Lung (tissue), 12 donors: ENCODE measurements around the gene INPP4A. TPM values are rescaled to one million over a fixed set of nuclear protein-coding genes. Genes with fewer than 3 reads are reported as not detected.

Experiments used
- ATAC-seq: fragments of 200-7000 bp; cut with Tn5 transposase; one replicate; pipeline ENCODE4 v1.9.1; 2020; ENCODE audit warnings: moderate number of reproducible peaks; ENCODE audit not compliant: insufficient read depth, low FRiP score
- DNase-seq, 3 donors: peaks; one replicate each; pipeline ENCODE4 v3.0.0-alpha.2; 2013 to 2017
- H3K27ac ChIP-seq, 2 donors: one replicate each; pipeline ENCODE4 v1.5.1; 2013; ENCODE audit warnings: mild to moderate bottlenecking in 2 of 2, moderate library complexity in 2 of 2, control low read depth in 1 of 2, inconsistent platforms in 1 of 2, low read depth in 1 of 2, low read length in 1 of 2
- H3K27me3 ChIP-seq, 3 donors: one replicate each; pipeline ENCODE4 v1.5.1; 2013; ENCODE audit warnings: low read length in 2 of 3; ENCODE audit not compliant: control insufficient read depth in 3 of 3, insufficient read depth in 3 of 3
- H3K36me3 ChIP-seq, 4 donors: one replicate each; pipeline ENCODE4 v1.5.1; 2013; ENCODE audit warnings: low read length in 4 of 4, mild to moderate bottlenecking in 1 of 4, moderate library complexity in 1 of 4; ENCODE audit not compliant: control insufficient read depth in 4 of 4, insufficient read depth in 4 of 4
- H3K4me1 ChIP-seq, 5 donors: one replicate each; pipeline ENCODE4 v1.5.1; 2013; ENCODE audit warnings: low read length in 5 of 5, mild to moderate bottlenecking in 2 of 5, moderate library complexity in 1 of 5; ENCODE audit not compliant: control insufficient read depth in 5 of 5, insufficient read depth in 5 of 5
- H3K4me3 ChIP-seq: one replicate; pipeline ENCODE4 v1.5.1; 2013; ENCODE audit warnings: mild to moderate bottlenecking, control low read depth, moderate library complexity
- H3K9ac ChIP-seq, 2 donors: one replicate each; pipeline ENCODE4 v1.5.1; 2013; ENCODE audit warnings: low read length in 2 of 2, control low read depth in 1 of 2; ENCODE audit not compliant: insufficient read depth in 1 of 2
- H3K9me3 ChIP-seq, 4 donors: one replicate each; pipeline ENCODE4 v1.5.1; 2013; ENCODE audit warnings: low read length in 3 of 4, mild to moderate bottlenecking in 1 of 4, moderate library complexity in 1 of 4; ENCODE audit not compliant: control insufficient read depth in 4 of 4, insufficient read depth in 3 of 4
- WGBS, 2 donors: extraction: QIAGEN DNeasy Blood & Tissue Kit; methylation state at CpG; one replicate each; pipeline ENCODE4 v1.1.7; 2013; 5-methylcytosine and 5-hydroxymethylcytosine counted together
- polyA plus RNA-seq, 2 donors: library from polyadenylated mRNA; stranded (reverse); fragments of 200-250 nt; gene quantifications; one replicate each; pipeline ENCODE4 v1.2.1, GENCODE V29; 2013
- total RNA-seq, 2 donors: library from RNA; depleted of rRNA in 1 of 2; stranded (reverse); fragments of >200 nt in 1 of 2; gene quantifications; one replicate each; pipeline ENCODE4 v1.2.1, GENCODE V29; 2014 to 2021
- TF ChIP-seq, protein P1 (sequence below): IDR thresholded peaks from 2 replicates; pipeline ENCODE4 v1.5.1; 2012; ENCODE audit warnings: mild to moderate bottlenecking; ENCODE audit errors: control extremely low read depth, extremely low read depth
- donor health status: control.
- donor health status: control.
- donor health status: Bipolar disorder and iron deficiency.
- donor health status: healthy.
- donor health status: DM: yes; HTN: yes; CAD: no.

The INPP4A gene
- total and polyA plus RNA-seq, 4 donors: 8.0 to 43.3 (median 19.8) TPM

DNA sequence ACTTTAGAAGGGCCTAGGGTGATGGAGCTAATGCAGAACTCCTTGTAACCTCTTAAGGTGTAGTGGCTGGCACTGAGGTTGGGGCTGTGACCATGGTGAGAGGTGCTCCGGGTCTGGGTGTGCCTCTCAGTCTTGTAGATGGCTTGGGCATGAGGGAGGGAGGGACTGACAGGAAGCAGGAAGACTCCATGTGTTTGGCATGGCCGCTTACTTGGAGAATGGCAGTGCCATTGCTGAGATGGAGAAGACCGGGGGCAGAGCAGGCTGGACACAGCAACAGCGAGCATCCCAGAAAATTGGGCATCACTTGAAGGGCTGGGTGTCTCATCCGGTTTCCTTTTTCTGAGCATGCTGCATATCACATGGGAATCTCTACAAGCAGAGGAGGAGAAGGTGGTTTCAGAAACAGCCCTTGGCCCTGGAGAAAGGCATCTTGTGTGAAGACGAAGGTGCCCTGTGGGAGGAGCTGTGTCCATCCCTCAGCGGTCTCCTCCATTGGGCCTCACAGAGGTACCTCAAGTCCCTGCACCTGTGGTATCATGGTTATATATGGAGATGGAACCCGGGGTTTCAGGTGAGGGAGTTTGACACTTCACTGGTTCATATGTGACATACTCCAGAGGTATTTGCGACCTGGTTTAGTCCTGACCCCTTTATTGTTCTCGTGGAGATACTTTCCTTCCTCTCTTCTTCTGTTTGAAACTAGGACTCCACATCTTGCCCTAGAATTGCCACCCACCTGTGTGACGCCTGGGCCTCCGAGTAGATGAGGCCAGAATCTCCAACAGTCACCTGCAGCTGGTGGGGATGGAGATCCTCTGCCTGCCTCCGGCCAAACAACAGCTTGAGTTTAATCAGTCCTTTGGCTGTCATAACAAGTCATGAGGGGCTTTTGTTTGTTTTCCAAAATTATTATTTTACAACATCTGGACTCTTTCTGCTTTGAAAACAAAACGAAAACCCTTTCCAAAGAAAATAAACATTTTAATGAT lies 45.6 kb downstream of the INPP4A start:
- Histone ChIP-seq H3K27me3 (no peaks in the 10 kb centered on the region), H3K9ac (no peak overlapping the region), H3K4me3 (no peak overlapping the region), H3K4me1 (peaks cover 0 to 23% (median 7%) of the 10 kb centered on the region in 5 donors), H3K9me3 (no peaks in the 10 kb centered on the region), H3K27ac (no peak overlapping the region), H3K36me3 (no peaks in the 10 kb centered on the region)
- no peak for ATAC-seq
- TF ChIP-seq, protein P1, sequence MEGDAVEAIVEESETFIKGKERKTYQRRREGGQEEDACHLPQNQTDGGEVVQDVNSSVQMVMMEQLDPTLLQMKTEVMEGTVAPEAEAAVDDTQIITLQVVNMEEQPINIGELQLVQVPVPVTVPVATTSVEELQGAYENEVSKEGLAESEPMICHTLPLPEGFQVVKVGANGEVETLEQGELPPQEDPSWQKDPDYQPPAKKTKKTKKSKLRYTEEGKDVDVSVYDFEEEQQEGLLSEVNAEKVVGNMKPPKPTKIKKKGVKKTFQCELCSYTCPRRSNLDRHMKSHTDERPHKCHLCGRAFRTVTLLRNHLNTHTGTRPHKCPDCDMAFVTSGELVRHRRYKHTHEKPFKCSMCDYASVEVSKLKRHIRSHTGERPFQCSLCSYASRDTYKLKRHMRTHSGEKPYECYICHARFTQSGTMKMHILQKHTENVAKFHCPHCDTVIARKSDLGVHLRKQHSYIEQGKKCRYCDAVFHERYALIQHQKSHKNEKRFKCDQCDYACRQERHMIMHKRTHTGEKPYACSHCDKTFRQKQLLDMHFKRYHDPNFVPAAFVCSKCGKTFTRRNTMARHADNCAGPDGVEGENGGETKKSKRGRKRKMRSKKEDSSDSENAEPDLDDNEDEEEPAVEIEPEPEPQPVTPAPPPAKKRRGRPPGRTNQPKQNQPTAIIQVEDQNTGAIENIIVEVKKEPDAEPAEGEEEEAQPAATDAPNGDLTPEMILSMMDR: no peak
- WGBS, 2 donors: 86 to 90% methylated on average over 14 of the region's 14 CpGs
- no peak for DNase-seq

DNA sequence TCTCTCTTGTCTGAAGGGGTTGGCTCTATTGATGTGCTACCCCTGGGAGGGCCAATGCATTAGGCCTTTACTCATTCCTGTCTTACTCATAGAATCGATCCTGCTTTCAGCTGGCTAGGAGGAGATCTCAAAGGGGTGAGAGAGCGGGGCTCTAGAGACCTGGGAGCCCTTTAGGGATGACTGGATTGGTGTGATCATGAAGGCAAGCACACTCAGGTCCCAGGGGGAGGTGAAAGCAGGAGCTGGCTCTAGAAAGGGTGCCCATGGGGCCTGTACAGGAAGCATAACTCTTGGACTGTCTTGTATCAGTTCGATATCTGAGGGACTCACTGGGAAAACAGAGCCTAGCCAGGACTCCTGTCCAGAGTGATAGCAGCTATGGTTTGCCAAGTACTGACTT lies 47.8 kb downstream of the INPP4A start:
- Histone ChIP-seq H3K9me3 (peaks cover 0 to 3% (median 0%) of the 10 kb centered on the region in 4 donors), H3K4me3 (no peak overlapping the region), H3K27ac (no peak overlapping the region), H3K9ac (no peak overlapping the region), H3K4me1 (peaks cover 0 to 24% (median 7%) of the 10 kb centered on the region in 5 donors), H3K27me3 (no peaks in the 10 kb centered on the region), H3K36me3 (no peaks in the 10 kb centered on the region)
- DNase-seq (no peak), ATAC-seq (no peak)
- WGBS, 2 donors: 86 to 91% methylated on average over 3 of the region's 3 CpGs
- TF ChIP-seq, protein P1: no peak

DNA sequence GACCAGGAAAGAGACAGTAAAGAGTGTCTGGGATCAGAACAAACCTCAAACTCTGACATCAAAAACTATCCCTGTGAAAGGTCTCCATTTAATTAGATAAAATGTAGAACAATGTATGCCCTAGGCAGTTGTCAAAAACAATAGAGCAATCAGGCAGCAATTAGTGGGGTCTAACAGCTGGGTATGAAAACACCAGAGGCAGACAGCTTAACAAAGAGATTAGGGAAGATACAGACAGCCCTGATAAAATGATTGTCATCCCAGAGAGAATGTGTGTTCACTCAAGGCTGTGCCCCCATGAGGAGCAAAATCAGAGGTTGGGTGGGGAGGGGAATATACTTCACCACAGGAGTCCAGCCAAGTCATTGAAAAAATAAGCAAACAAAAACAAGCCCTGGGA lies 50.0 kb downstream of the INPP4A start:
- Histone ChIP-seq H3K4me1 (peaks cover 0 to 27% (median 6%) of the 10 kb centered on the region in 5 donors), H3K9me3 (peaks cover 0 to 3% (median 0%) of the 10 kb centered on the region in 4 donors), H3K9ac (no peak overlapping the region), H3K27me3 (no peaks in the 10 kb centered on the region), H3K27ac (no peak overlapping the region), H3K4me3 (no peak overlapping the region), H3K36me3 (no peaks in the 10 kb centered on the region)
- TF ChIP-seq, protein P1: no peak
- ATAC-seq: no peak
- no peak for DNase-seq
